B cell (primary cell): ENCODE measurements around the gene CRYBG2. TPM values are rescaled to one million over a fixed set of nuclear protein-coding genes. Genes with fewer than 3 reads are reported as not detected.

Experiments used
- ATAC-seq: fragments of 200-7000 bp; cut with Tn5 transposase; one replicate; pipeline ENCODE4 v1.10.0; 2021; ENCODE audit warnings: low read depth, mild to moderate bottlenecking, moderate number of reproducible peaks, moderate library complexity
- CTCF ChIA-PET: fragments of 350-600 bp; sonication (Branson Sonifier 250); formaldehyde crosslinking; loops from one replicate; lab custom pipeline; 2021; ENCODE audit warnings: antibody characterized with exemption, inconsistent platforms; lab: Charles Lee
- POLR2A ChIA-PET: fragments of 350-600 bp; sonication (Branson Sonifier 250); formaldehyde crosslinking; loops from one replicate; lab custom pipeline; 2021; ENCODE audit warnings: antibody characterized with exemption; lab: Charles Lee
- DNase-seq: peaks from one replicate; pipeline ENCODE4 v3.0.0; 2013
- H2AFZ ChIP-seq: 2 replicates; pipeline ENCODE4 v1.6.1; 2012; ENCODE audit warnings: mild to moderate bottlenecking, low read depth, low read length; ENCODE audit not compliant: insufficient read depth, poor library complexity, severe bottlenecking
- H3K27ac ChIP-seq, 2 donors: 1 replicate in 1 of 2; 2 replicates in 1 of 2; pipeline ENCODE4 v1.5.1; 2012 to 2013; ENCODE audit warnings: low read length in 2 of 2, mild to moderate bottlenecking in 2 of 2, moderate library complexity in 1 of 2
- H3K27me3 ChIP-seq, 4 experiments: fragments of 200-600 bp in 1 of 4; sonication (generic) in 1 of 4; replicated peaks in 1 of 4; 1 replicate in 2 of 4; 2 replicates in 2 of 4; pipeline versions ENCODE4 v1.6.1 to v1.7.0; 2013 to 2016; ENCODE audit warnings: low read length in 3 of 4, mild to moderate bottlenecking in 2 of 4, mixed read lengths in 1 of 4, moderate library complexity in 1 of 4; ENCODE audit not compliant: insufficient read depth in 4 of 4, control insufficient read depth in 3 of 4; ENCODE audit errors: control extremely low read depth in 1 of 4
- H3K36me3 ChIP-seq, 2 experiments: replicated peaks in 1 of 2; 1 replicate in 1 of 2; 2 replicates in 1 of 2; pipeline versions ENCODE4 v1.6.1 to v1.7.1; 2013; ENCODE audit warnings: low read length in 1 of 2; ENCODE audit not compliant: insufficient read depth in 2 of 2, control insufficient read depth in 1 of 2; ENCODE audit errors: control extremely low read depth in 1 of 2, extremely low read depth in 1 of 2
- H3K4me1 ChIP-seq, 2 donors: fragments of 200-600 bp in 1 of 2; sonication (generic) in 1 of 2; 1 replicate in 1 of 2; 2 replicates in 1 of 2; pipeline versions ENCODE4 v1.5.1 to v1.6.1; 2013 to 2017; ENCODE audit warnings: low read length in 2 of 2; ENCODE audit not compliant: control insufficient read depth in 2 of 2, insufficient read depth in 2 of 2
- H3K4me2 ChIP-seq: replicated peaks from 2 replicates; pipeline ENCODE3; 2012; ENCODE audit warnings: mild to moderate bottlenecking, low read depth, low read length; ENCODE audit not compliant: poor library complexity, severe bottlenecking
- H3K4me3 ChIP-seq, 5 experiments: fragments of 200-600 bp in 1 of 5; sonication (generic) in 1 of 5; 1 replicate in 3 of 5; 2 replicates in 2 of 5; pipeline versions ENCODE4 v1.5.1 to v1.7.0; 2011 to 2016; ENCODE audit warnings: low read length in 4 of 5, mild to moderate bottlenecking in 4 of 5, low read depth in 2 of 5, control low read depth in 1 of 5, moderate library complexity in 1 of 5; ENCODE audit not compliant: insufficient read depth in 1 of 5; ENCODE audit errors: control extremely low read depth in 1 of 5, extremely low read depth in 1 of 5
- H3K79me2 ChIP-seq: fragments of 200-600 bp; sonication (generic); one replicate; pipeline ENCODE4 v1.6.0; 2016; ENCODE audit warnings: low read length; ENCODE audit not compliant: control insufficient read depth, insufficient read depth
- H3K9ac ChIP-seq: fragments of 200-600 bp; sonication (generic); 2 replicates; pipeline ENCODE4 v1.6.1; 2017; ENCODE audit warnings: mild to moderate bottlenecking, low read length, moderate library complexity
- H3K9me3 ChIP-seq, 3 donors: one replicate each; pipeline versions ENCODE4 v1.6.1 to v1.7.1; 2013; ENCODE audit warnings: low read length in 2 of 3; ENCODE audit not compliant: control insufficient read depth in 2 of 3, insufficient read depth in 1 of 3; ENCODE audit errors: control extremely low read depth in 1 of 3
- H4K20me1 ChIP-seq: 2 replicates; pipeline ENCODE4 v1.6.0; 2012; ENCODE audit warnings: mild to moderate bottlenecking, low read length; ENCODE audit not compliant: insufficient read depth, control insufficient read depth, poor library complexity, severe bottlenecking
- H3K27ac Mint-ChIP-seq: one replicate; pipeline ENCODE4 v1.8.0; 2021; ENCODE audit warnings: mixed read lengths
- H3K27me3 Mint-ChIP-seq: one replicate; pipeline ENCODE4 v1.8.0; 2021; ENCODE audit warnings: mixed read lengths
- H3K4me1 Mint-ChIP-seq: one replicate; pipeline ENCODE4 v1.8.0; 2021; ENCODE audit warnings: mixed read lengths
- H3K4me3 Mint-ChIP-seq: one replicate; pipeline ENCODE4 v1.8.0; 2021; ENCODE audit warnings: mixed read lengths
- H3K9me3 Mint-ChIP-seq: one replicate; pipeline ENCODE4 v1.8.0; 2022; ENCODE audit warnings: mixed read lengths; ENCODE audit not compliant: insufficient read depth
- CTCF ChIP-seq: fragments of 200-600 bp; IDR thresholded peaks from one replicate; pipeline ENCODE4 v1.8.0; 2022; ENCODE audit warnings: antibody characterized with exemption, mild to moderate bottlenecking
- EZH2 ChIP-seq: IDR thresholded peaks from 2 replicates; pipeline ENCODE4 v1.6.1; 2012; ENCODE audit warnings: borderline replicate concordance, low read depth, mild to moderate bottlenecking, moderate library complexity, low read length; ENCODE audit not compliant: insufficient read depth, poor library complexity, severe bottlenecking
- WGBS: methylation state at CpG from one replicate; pipeline ENCODE4 v1.1.5; 2013; ENCODE audit warnings: missing lambda C conversion rate; ENCODE audit not compliant: insufficient coverage; 5-methylcytosine and 5-hydroxymethylcytosine counted together
- intact Hi-C: fragments of 100-400 bp; cut with micrococcal nuclease; formaldehyde crosslinking; loops from one replicate; pipeline ENCODE4 v1.10.0; 2022
- polyA plus RNA-seq: library from polyadenylated mRNA; depleted of rRNA; stranded (reverse); fragments of >200 nt; gene quantifications from 2 replicates; pipeline ENCODE4 v1.2.3, GENCODE V29; 2012
- total RNA-seq, 2 donors: library from RNA; stranded (reverse); fragments of 120-200 nt in 1 of 2; gene quantifications; 1 replicate in 1 of 2; 2 replicates in 1 of 2; pipeline versions ENCODE4 v1.2.3 to v1.2.4, GENCODE V29; 2013 to 2022

The CRYBG2 gene
- total and polyA plus RNA-seq, 2 donors (not counting 1 experiment from before 2014, with no cell fraction given), result 3.3 to 5.3 TPM

GRCh38 chr1:26360807-26361604, 7.1 kb upstream of the CRYBG2 start:
- 70% methylated on average over 27 of the region's 27 CpGs for WGBS
- H3K4me1 Mint-ChIP-seq, result peaks cover 31% of the 10 kb centered on the region
- no peaks in the 10 kb centered on the region for H3K79me2 ChIP-seq
- H3K9ac ChIP-seq, result peak overlapping the region; percentile 76
- peak overlapping the region; percentile 99 for H3K4me2 ChIP-seq
- TF ChIP-seq EZH2 (no peak), CTCF (no peak)
- H4K20me1 ChIP-seq, result no peaks in the 10 kb centered on the region
- DNase-seq (peak; percentile 36), ATAC-seq (no peak)
- CTCF ChIA-PET, result interaction anchor here (0.6 to 5.7 kb wide), 11 partner anchors 17 to 259 kb away, joined by 3 to 96 read pairs (median 4); partner anchors contain the start of genes C1orf232 and ZNF593
- intact Hi-C loops, result loop anchor here (1.0 to 2.0 kb wide), 2 partner anchors 25 to 112 kb away; partner anchors contain the start of gene HMGN2
- H3K9me3 ChIP-seq, result peaks cover 0 to 11% (median 0%) of the 10 kb centered on the region in 3 donors
- H3K4me3 ChIP-seq, result peak overlapping the region in 3 of 5 experiments; percentile 54 to 71 (median 57)
- H3K27me3 Mint-ChIP-seq, result peaks cover 26% of the 10 kb centered on the region
- H3K4me3 Mint-ChIP-seq, result peak overlapping the region; percentile 85
- H3K27ac Mint-ChIP-seq, result no peak overlapping the region
- peak overlapping the region; percentile 76 for H2AFZ ChIP-seq
- H3K27me3 ChIP-seq, result peaks cover 0 to 39% (median 14%) of the 10 kb centered on the region in 4 experiments
- H3K36me3 ChIP-seq, result no peaks in the 10 kb centered on the region
- no peaks in the 10 kb centered on the region for H3K9me3 Mint-ChIP-seq
- H3K4me1 ChIP-seq, result peaks cover 22 to 28% of the 10 kb centered on the region in 2 donors
- no peak overlapping the region for H3K27ac ChIP-seq
- POLR2A ChIA-PET, result interaction anchor here (0.8 to 1.2 kb wide), 2 partner anchors 39 to 76 kb away, joined by 3 read pairs; no protein-coding TSS in a partner anchor
